BLaER1 treated with 17β-estradiol and CSF1 and Interleukin-3, amounts not matched to agents 10 nM and 100 nM (cell line): ENCODE data around the gene RAD50.

ENCODE experiments used
- H3K27ac ChIP-seq, 11 experiments: shearing (Covaris generic); formaldehyde crosslinking; 2 replicates each; pipeline ENCODE4 v1.8.1; 2022
- H3K27me3 ChIP-seq, 11 experiments: shearing (Covaris generic); formaldehyde crosslinking; 2 replicates each; pipeline ENCODE4 v1.8.1; 2022
- H3K36me3 ChIP-seq, 11 experiments: shearing (Covaris generic); formaldehyde crosslinking; 2 replicates each; pipeline ENCODE4 v1.8.1; 2022
- H3K4me1 ChIP-seq, 10 experiments: shearing (Covaris generic); formaldehyde crosslinking; 2 replicates each; pipeline ENCODE4 v1.8.1; 2022
- H3K4me2 ChIP-seq, 11 experiments: shearing (Covaris generic); formaldehyde crosslinking; 2 replicates each; pipeline ENCODE4 v1.8.1; 2022
- H3K4me3 ChIP-seq, 10 experiments: shearing (Covaris generic); formaldehyde crosslinking; 2 replicates each; pipeline ENCODE4 v1.8.1; 2022
- H3K9ac ChIP-seq, 11 experiments: shearing (Covaris generic); formaldehyde crosslinking; 2 replicates each; pipeline ENCODE4 v1.8.1; 2022
- H3K9me3 ChIP-seq, 11 experiments: shearing (Covaris generic); formaldehyde crosslinking; replicated peaks in 1 of 11; 2 replicates each; pipeline ENCODE4 v1.8.1; 2022
- H4K20me1 ChIP-seq, 11 experiments: shearing (Covaris generic); formaldehyde crosslinking; 2 replicates each; pipeline ENCODE4 v1.8.1; 2022
- Cebpa-rat ChIP-seq, 11 experiments: shearing (Covaris generic); IDR thresholded peaks; 2 replicates each; pipeline ENCODE4 v1.8.1; 2022

Gene RAD50

GRCh38 chr5:132639706-132640130 lies 82.9 kb downstream of the RAD50 start:
- Histone ChIP-seq H3K9me3 (no peaks in the 10 kb centered on the region), H3K4me2 (peak overlapping the region in 10 of 11 experiments; percentile 9 to 68 (median 57); a peak in 17 of 22 replicates), H3K27me3 (no peaks in the 10 kb centered on the region), H3K27ac (peak overlapping the region in 1 of 11 experiments; percentile 5; a peak in 2 of 22 replicates), H4K20me1 (no peaks in the 10 kb centered on the region), H3K4me3 (no peak overlapping the region), H3K9ac (0 out of 22 replicates have a peak overlapping the region, but pooled peaks of 2 of the 11 experiments have one; percentile 26 to 31), H3K36me3 (peaks cover 52 to 92% (median 59%) of the 10 kb centered on the region in 11 experiments), H3K4me1 (peaks cover 0 to 34% (median 25%) of the 10 kb centered on the region in 10 experiments; a peak in 18 of 20 replicates)
- TF ChIP-seq Cebpa-rat (IDR thresholded peaks at IDR 0.05) = no peak

GRCh38 chr5:132640613-132641012 lies 83.8 kb downstream of the RAD50 start:
- Histone ChIP-seq H3K9me3 (no peaks in the 10 kb centered on the region), H4K20me1 (no peaks in the 10 kb centered on the region), H3K27ac (no peak overlapping the region), H3K27me3 (no peaks in the 10 kb centered on the region), H3K9ac (no peak overlapping the region), H3K4me3 (no peak overlapping the region), H3K36me3 (peaks cover 47 to 85% (median 59%) of the 10 kb centered on the region in 11 experiments), H3K4me1 (peaks cover 0 to 34% (median 25%) of the 10 kb centered on the region in 10 experiments; a peak in 18 of 20 replicates), H3K4me2 (peak overlapping the region in 6 of 11 experiments; percentile 46 to 68 (median 59); a peak in 11 of 22 replicates)
- TF ChIP-seq Cebpa-rat (IDR thresholded peaks at IDR 0.05) = no peak

GRCh38 chr5:132641241-132641723 lies 84.5 kb downstream of the RAD50 start:
- H3K27ac ChIP-seq = no peak overlapping the region
- no peak overlapping the region for H3K9ac ChIP-seq
- no peak overlapping the region for H3K4me3 ChIP-seq
- TF ChIP-seq Cebpa-rat (IDR thresholded peaks at IDR 0.05) = no peak
- no peaks in the 10 kb centered on the region for H4K20me1 ChIP-seq
- peak overlapping the region in 3 of 11 experiments; percentile 59 to 68 (median 62); a peak in 2 of 22 replicates for H3K4me2 ChIP-seq
- H3K4me1 ChIP-seq = peaks cover 0 to 34% (median 25%) of the 10 kb centered on the region in 10 experiments; a peak in 18 of 20 replicates
- 0 out of 22 replicates have a peak, but pooled peaks cover 0 to under 1% (median 0%) of the 10 kb centered on the region in 11 experiments for H3K9me3 ChIP-seq
- H3K36me3 ChIP-seq = peaks cover 47 to 78% (median 58%) of the 10 kb centered on the region in 11 experiments
- H3K27me3 ChIP-seq = no peaks in the 10 kb centered on the region

GRCh38 chr5:132641841-132642240 lies 85.1 kb downstream of the RAD50 start:
- H3K4me1 ChIP-seq = peaks cover 0 to 34% (median 25%) of the 10 kb centered on the region in 10 experiments; a peak in 18 of 20 replicates
- H3K36me3 ChIP-seq = peaks cover 47 to 73% (median 53%) of the 10 kb centered on the region in 11 experiments
- H3K4me2 ChIP-seq = no peak overlapping the region
- no peak for TF ChIP-seq Cebpa-rat (IDR thresholded peaks at IDR 0.05)
- no peak overlapping the region for H3K4me3 ChIP-seq
- no peak overlapping the region for H3K27ac ChIP-seq
- H4K20me1 ChIP-seq = no peaks in the 10 kb centered on the region
- H3K9ac ChIP-seq = no peak overlapping the region
- H3K9me3 ChIP-seq = peaks cover 0 to 6% (median 0%) of the 10 kb centered on the region in 11 experiments; a peak in 4 of 22 replicates
- H3K27me3 ChIP-seq = no peaks in the 10 kb centered on the region

- no peak overlapping the region for H3K4me3 ChIP-seq
- peaks cover 25 to 51% (median 31%) of the 10 kb centered on the region in 11 experiments for H3K36me3 ChIP-seq
- no peak overlapping the region for H3K4me2 ChIP-seq
- H3K4me1 ChIP-seq = peaks cover 0 to 23% (median 16%) of the 10 kb centered on the region in 10 experiments; a peak in 18 of 20 replicates
- peaks cover 10 to 27% (median 20%) of the 10 kb centered on the region in 11 experiments; a peak in 20 of 22 replicates for H3K9me3 ChIP-seq
- no peaks in the 10 kb centered on the region for H4K20me1 ChIP-seq
- H3K27ac ChIP-seq = no peak overlapping the region
- no peak overlapping the region for H3K9ac ChIP-seq
- H3K27me3 ChIP-seq = no peaks in the 10 kb centered on the region
- no peak for TF ChIP-seq Cebpa-rat (IDR thresholded peaks at IDR 0.05)
These were observed 87.4 kb downstream of the RAD50 start for GRCh38 chr5:132644177-132644576.

- Histone ChIP-seq H3K27me3 (no peaks in the 10 kb centered on the region), H3K4me1 (no peaks in the 10 kb centered on the region), H4K20me1 (no peaks in the 10 kb centered on the region), H3K36me3 (peaks cover 11 to 26% (median 16%) of the 10 kb centered on the region in 11 experiments), H3K9me3 (peaks cover 10 to 27% (median 21%) of the 10 kb centered on the region in 11 experiments; a peak in 20 of 22 replicates), H3K27ac (no peak overlapping the region), H3K4me3 (no peak overlapping the region), H3K9ac (no peak overlapping the region), H3K4me2 (no peak overlapping the region)
- no peak for TF ChIP-seq Cebpa-rat (IDR thresholded peaks at IDR 0.05)
These were observed 89.9 kb downstream of the RAD50 start for GRCh38 chr5:132646583-132647266.

GRCh38 chr5:132647473-132647872 lies 90.7 kb downstream of the RAD50 start:
- H3K4me1 ChIP-seq = no peaks in the 10 kb centered on the region
- H3K27me3 ChIP-seq = no peaks in the 10 kb centered on the region
- no peak for TF ChIP-seq Cebpa-rat (IDR thresholded peaks at IDR 0.05)
- H3K9ac ChIP-seq = no peak overlapping the region
- no peak overlapping the region for H3K4me2 ChIP-seq
- H3K4me3 ChIP-seq = no peak overlapping the region
- peaks cover 8 to 19% (median 9%) of the 10 kb centered on the region in 11 experiments; a peak in 21 of 22 replicates for H3K36me3 ChIP-seq
- peaks cover 10 to 27% (median 21%) of the 10 kb centered on the region in 11 experiments; a peak in 20 of 22 replicates for H3K9me3 ChIP-seq
- no peak overlapping the region for H3K27ac ChIP-seq
- no peaks in the 10 kb centered on the region for H4K20me1 ChIP-seq

GRCh38 chr5:132648355-132648754 lies 91.6 kb downstream of the RAD50 start:
- no peak for TF ChIP-seq Cebpa-rat (IDR thresholded peaks at IDR 0.05)
- H3K4me1 ChIP-seq = no peaks in the 10 kb centered on the region
- H3K36me3 ChIP-seq = peaks cover 0 to 10% (median under 1%) of the 10 kb centered on the region in 11 experiments; a peak in 9 of 22 replicates
- H4K20me1 ChIP-seq = no peaks in the 10 kb centered on the region
- no peak overlapping the region for H3K9ac ChIP-seq
- no peak overlapping the region for H3K27ac ChIP-seq
- no peak overlapping the region for H3K4me3 ChIP-seq
- no peak overlapping the region for H3K4me2 ChIP-seq
- H3K27me3 ChIP-seq = peaks cover 0 to 5% (median under 1%) of the 10 kb centered on the region in 11 experiments; a peak in 11 of 22 replicates
- peaks cover 10 to 27% (median 21%) of the 10 kb centered on the region in 11 experiments; a peak in 20 of 22 replicates for H3K9me3 ChIP-seq
